Kidney (tissue), 14 donors: ENCODE data around the gene PODN. TPM values are rescaled to one million over a fixed set of nuclear protein-coding genes. Genes with fewer than 3 reads are reported as not detected.

Source experiments
- DNase-seq, 5 donors: peaks; one replicate each; pipeline ENCODE4 v3.0.0-alpha.2; 2013 to 2020
- FAIRE-seq: peaks from 2 replicates; lab custom pipeline; 2012; peaks lifted over from hg19 to GRCh38; lab: Jason Lieb, UNC
- H3K27ac ChIP-seq, 2 donors: one replicate each; pipeline ENCODE4 v1.7.0; 2013; ENCODE audit warnings: low read depth in 2 of 2, low read length in 2 of 2, inconsistent platforms in 1 of 2
- H3K27me3 ChIP-seq: one replicate; pipeline ENCODE4 v1.7.1; 2013; ENCODE audit warnings: low read length, inconsistent platforms; ENCODE audit not compliant: control insufficient read depth, insufficient read depth
- H3K36me3 ChIP-seq, 3 donors: one replicate each; pipeline versions ENCODE4 v1.7.0 to v1.7.1; 2013; ENCODE audit warnings: low read length in 3 of 3, control low read depth in 1 of 3, inconsistent platforms in 1 of 3; ENCODE audit not compliant: insufficient read depth in 3 of 3, control insufficient read depth in 2 of 3
- H3K4me1 ChIP-seq, 3 donors: one replicate each; pipeline versions ENCODE4 v1.7.0 to v1.7.1; 2013; ENCODE audit warnings: low read length in 3 of 3, inconsistent platforms in 1 of 3, low read depth in 1 of 3; ENCODE audit not compliant: control insufficient read depth in 2 of 3, insufficient read depth in 2 of 3
- H3K4me3 ChIP-seq, 3 donors: one replicate each; pipeline versions ENCODE4 v1.7.0 to v1.8.1; 2013; ENCODE audit warnings: low read length in 3 of 3, control low read depth in 1 of 3, inconsistent platforms in 1 of 3
- H3K9ac ChIP-seq, 3 donors: one replicate each; pipeline versions ENCODE4 v1.7.0 to v1.7.1; 2013; ENCODE audit warnings: low read length in 3 of 3, control low read depth in 1 of 3, inconsistent platforms in 1 of 3
- H3K9me3 ChIP-seq, 3 donors: one replicate each; pipeline versions ENCODE4 v1.7.0 to v1.7.1; 2013; ENCODE audit warnings: low read length in 3 of 3, control low read depth in 1 of 3, inconsistent platforms in 1 of 3; ENCODE audit not compliant: control insufficient read depth in 2 of 3, insufficient read depth in 1 of 3
- intact Hi-C: fragments of 100-400 bp; cut with DNase I; formaldehyde crosslinking; loops from one replicate; pipeline ENCODE4 v1.11.1; 2022
- polyA plus RNA-seq: library from polyadenylated mRNA; stranded (reverse); fragments of 350-450 nt; fragmentation: Illumina TruSeq; extraction: RNeasy Lipid Tissue Mini Kit (QIAGEN cat#74804); gene quantifications from one replicate; pipeline ENCODE4 v1.2.3, GENCODE V29; 2014; ENCODE audit warnings: low read depth, low replicate concordance; ENCODE audit not compliant: insufficient read depth
- total RNA-seq: library from RNA; stranded (reverse); fragmentation: NEBNext Ultra II Directional; extraction: Animal tissue kit (Norgen Biotek cat#: 25700); gene quantifications from one replicate; pipeline ENCODE4 v1.2.1, GENCODE V29; 2021
- TF ChIP-seq, protein P1 (sequence below): IDR thresholded peaks from 3 replicates; pipeline ENCODE4 v1.5.1; 2012; ENCODE audit warnings: mild to moderate bottlenecking, moderate library complexity, borderline replicate concordance; ENCODE audit not compliant: insufficient read depth; ENCODE audit errors: extremely low read depth
- donor health status: control.
- donor health status: control.
- donor health status: control.
- donor health status: control.
- donor health status: control.
- donor health status: DM: yes; HTN: yes; CAD: no.
- donor health status: Normal renal cell carcinoma (clear cell type).

PODN gene
- total and polyA plus RNA-seq, 2 donors from 2014 or later: 1.4 to 8.1 TPM

DNA sequence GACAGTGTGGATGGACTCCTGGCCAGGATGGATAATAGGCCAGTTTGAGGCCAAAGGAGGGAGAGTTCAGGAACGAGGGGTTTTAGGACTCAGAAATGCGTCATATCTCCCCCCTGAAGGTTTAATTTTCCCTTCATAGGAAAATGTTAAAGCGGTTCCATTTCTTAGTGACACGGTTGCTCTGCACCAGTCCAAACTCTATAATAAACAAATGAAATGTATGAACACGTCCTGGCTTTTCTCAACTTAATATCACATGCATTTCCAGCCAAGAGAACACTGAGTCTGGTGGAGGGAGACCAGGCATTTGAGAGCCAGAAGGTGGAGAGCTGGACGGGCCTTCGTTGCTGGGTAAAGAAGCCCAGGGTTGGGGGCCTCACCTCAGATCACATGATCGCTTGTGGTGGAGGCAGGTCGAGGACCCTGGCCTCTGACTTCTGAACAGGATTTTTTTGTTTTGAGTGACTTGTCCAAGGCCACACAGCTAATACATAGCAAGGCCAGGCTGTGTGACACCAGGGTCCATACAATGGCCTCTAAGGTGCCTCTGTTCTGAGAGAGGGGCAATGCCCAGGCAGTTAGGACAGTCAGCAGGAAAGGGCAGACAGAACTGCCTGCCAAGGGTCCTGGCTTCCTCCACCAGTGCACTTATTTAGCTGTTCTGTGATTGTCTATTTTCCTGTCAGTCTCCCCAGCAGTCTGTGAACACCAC, 69.0 kb downstream of the PODN start:
- H3K9me3 ChIP-seq: no peaks in the 10 kb centered on the region
- H3K4me3 ChIP-seq: no peak overlapping the region
- H3K27me3 ChIP-seq: no peaks in the 10 kb centered on the region
- H3K4me1 ChIP-seq: no peaks in the 10 kb centered on the region
- H3K27ac ChIP-seq: no peak overlapping the region
- FAIRE-seq (no peak), DNase-seq (peak in 1 of 5 donors; percentile 21)
- H3K36me3 ChIP-seq: no peaks in the 10 kb centered on the region
- H3K9ac ChIP-seq: no peak overlapping the region
- intact Hi-C loops: no loop called here
- TF ChIP-seq, protein P1, sequence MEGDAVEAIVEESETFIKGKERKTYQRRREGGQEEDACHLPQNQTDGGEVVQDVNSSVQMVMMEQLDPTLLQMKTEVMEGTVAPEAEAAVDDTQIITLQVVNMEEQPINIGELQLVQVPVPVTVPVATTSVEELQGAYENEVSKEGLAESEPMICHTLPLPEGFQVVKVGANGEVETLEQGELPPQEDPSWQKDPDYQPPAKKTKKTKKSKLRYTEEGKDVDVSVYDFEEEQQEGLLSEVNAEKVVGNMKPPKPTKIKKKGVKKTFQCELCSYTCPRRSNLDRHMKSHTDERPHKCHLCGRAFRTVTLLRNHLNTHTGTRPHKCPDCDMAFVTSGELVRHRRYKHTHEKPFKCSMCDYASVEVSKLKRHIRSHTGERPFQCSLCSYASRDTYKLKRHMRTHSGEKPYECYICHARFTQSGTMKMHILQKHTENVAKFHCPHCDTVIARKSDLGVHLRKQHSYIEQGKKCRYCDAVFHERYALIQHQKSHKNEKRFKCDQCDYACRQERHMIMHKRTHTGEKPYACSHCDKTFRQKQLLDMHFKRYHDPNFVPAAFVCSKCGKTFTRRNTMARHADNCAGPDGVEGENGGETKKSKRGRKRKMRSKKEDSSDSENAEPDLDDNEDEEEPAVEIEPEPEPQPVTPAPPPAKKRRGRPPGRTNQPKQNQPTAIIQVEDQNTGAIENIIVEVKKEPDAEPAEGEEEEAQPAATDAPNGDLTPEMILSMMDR: no peak

DNA sequence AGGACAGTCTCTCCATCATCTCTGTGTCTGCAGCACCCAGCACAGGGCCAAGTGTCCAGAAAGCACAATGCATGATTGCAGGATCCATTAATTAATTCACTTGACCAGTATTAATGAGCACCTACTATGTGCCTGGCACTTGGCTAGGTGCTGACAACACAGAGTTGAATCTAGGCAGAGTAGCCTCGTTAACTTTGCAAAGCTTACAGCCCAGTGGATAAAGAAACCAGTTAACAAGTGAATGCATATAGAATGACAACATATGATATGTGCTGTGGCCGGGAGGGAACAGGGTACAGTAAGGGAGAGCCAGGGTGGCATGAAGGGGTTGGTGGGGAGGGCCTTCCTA, 69.6 kb downstream of the PODN start:
- DNase-seq (peak in 1 of 5 donors; percentile 3), FAIRE-seq (no peak)
- Histone ChIP-seq H3K36me3 (no peaks in the 10 kb centered on the region), H3K27me3 (no peaks in the 10 kb centered on the region), H3K27ac (no peak overlapping the region), H3K9ac (no peak overlapping the region), H3K9me3 (no peaks in the 10 kb centered on the region), H3K4me3 (no peak overlapping the region), H3K4me1 (no peaks in the 10 kb centered on the region)
- intact Hi-C loops: no loop called here
- TF ChIP-seq, protein P1: no peak

DNA sequence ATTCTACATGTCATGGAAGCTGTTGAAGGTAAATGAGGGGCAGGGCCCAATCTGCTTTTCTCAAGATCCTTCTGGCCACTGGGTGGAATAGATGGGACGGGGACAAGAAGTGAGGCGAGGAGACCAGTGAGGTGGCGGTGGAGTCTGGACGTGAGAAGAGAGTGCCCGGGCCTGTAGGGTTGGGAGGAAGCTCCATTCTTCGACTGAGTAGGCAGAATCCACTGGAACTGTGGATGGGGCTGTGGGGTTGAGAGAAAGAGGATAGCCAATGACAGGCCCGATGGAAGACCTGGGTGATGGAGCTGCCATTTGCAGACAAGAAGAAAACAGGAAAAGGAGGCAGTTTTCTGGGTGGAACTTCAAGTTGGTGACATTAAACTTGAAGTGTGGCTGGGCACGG, 70.2 kb downstream of the PODN start:
- DNase-seq (peak in 1 of 5 donors; percentile 16), FAIRE-seq (no peak)
- H3K36me3 ChIP-seq: no peaks in the 10 kb centered on the region
- H3K4me3 ChIP-seq: no peak overlapping the region
- H3K4me1 ChIP-seq: no peaks in the 10 kb centered on the region
- no peak overlapping the region for H3K9ac ChIP-seq
- TF ChIP-seq, protein P1: no peak
- intact Hi-C loops: no loop called here
- H3K9me3 ChIP-seq: no peaks in the 10 kb centered on the region
- no peaks in the 10 kb centered on the region for H3K27me3 ChIP-seq
- H3K27ac ChIP-seq: no peak overlapping the region
